Activated CD4-positive, alpha-beta T cell treated with anti-CD3 and anti-CD28 coated beads, Interleukin-2, amount 10 ng/mL, durations not matched to agents 24 days and 14 days (primary cell): ENCODE results near the gene C4orf51. TPM values are rescaled to one million over a fixed set of nuclear protein-coding genes. Genes with fewer than 3 reads are reported as not detected.

ENCODE experiments used
- DNase-seq: peaks from one replicate; pipeline ENCODE4 v3.0.0; 2022
- H3K27ac Mint-ChIP-seq: one replicate; pipeline ENCODE4 v1.8.0; 2022; ENCODE audit warnings: mild to moderate bottlenecking, mixed read lengths
- H3K27me3 Mint-ChIP-seq: one replicate; pipeline ENCODE4 v1.8.0; 2022; ENCODE audit warnings: mixed read lengths
- H3K36me3 Mint-ChIP-seq: one replicate; pipeline ENCODE4 v1.8.0; 2022; ENCODE audit warnings: low read depth, mild to moderate bottlenecking, mixed read lengths
- H3K4me1 Mint-ChIP-seq: one replicate; pipeline ENCODE4 v1.8.0; 2021; ENCODE audit warnings: mixed read lengths
- H3K4me3 Mint-ChIP-seq: one replicate; pipeline ENCODE4 v1.8.0; 2022; ENCODE audit warnings: mild to moderate bottlenecking, moderate library complexity, mixed read lengths
- H3K9me3 Mint-ChIP-seq: one replicate; pipeline ENCODE4 v1.8.0; 2021; ENCODE audit warnings: mixed read lengths
- intact Hi-C: fragments of 100-400 bp; cut with micrococcal nuclease; formaldehyde crosslinking; loops from one replicate; pipeline ENCODE4 v1.15.1; 2023
- total RNA-seq: library from RNA; stranded (reverse); gene quantifications from 2 replicates; pipeline ENCODE4 v1.2.3, GENCODE V29; 2022

The C4orf51 gene
- total RNA-seq, 1 donor from 2014 or later = not detected

DNA sequence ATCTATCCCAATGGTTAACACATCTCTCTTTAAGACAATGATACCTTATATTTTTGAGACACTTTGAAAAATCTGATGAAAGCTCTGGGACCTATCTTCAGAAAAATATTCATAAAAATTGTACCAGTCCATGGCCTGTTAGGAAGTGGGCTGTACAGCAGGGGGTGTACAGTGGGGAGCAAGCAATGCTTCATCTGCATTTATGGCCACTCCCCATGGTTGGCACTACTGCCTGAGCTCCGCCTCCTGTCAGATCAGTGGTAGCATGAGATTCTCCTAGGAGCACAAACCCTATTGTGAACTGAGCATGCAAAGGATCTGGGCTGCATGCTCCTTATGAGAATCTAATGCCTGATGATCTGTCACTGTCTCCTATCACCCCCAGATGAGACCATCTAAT is 42.6 kb downstream of the C4orf51 start:
- Mint-ChIP-seq H3K9me3 (peaks cover 9% of the 10 kb centered on the region), H3K27ac (no peak overlapping the region), H3K36me3 (no peaks in the 10 kb centered on the region), H3K4me3 (no peak overlapping the region), H3K4me1 (peaks cover 16% of the 10 kb centered on the region), H3K27me3 (peaks cover 2% of the 10 kb centered on the region)
- no peak for DNase-seq
- intact Hi-C loops = no loop called here

DNA sequence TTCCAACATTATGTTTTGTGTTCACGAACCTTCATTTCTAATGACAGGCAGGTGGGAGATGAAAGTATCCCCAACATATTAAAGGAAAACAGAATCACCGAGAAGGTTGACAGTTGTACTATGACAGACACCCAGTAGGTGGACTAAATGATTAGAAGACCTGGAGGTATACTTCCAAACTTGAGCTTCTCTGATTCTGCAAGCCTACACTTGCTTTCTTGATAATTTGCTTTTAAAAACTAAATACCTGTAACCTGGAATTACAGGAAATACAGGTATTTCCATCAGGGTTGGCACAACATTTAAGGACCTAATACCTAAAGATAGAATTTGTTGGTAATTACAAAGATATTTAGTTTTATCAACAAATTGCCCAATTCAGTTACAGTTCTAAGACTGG is 43.4 kb downstream of the C4orf51 start:
- H3K4me1 Mint-ChIP-seq = peaks cover 16% of the 10 kb centered on the region

DNA sequence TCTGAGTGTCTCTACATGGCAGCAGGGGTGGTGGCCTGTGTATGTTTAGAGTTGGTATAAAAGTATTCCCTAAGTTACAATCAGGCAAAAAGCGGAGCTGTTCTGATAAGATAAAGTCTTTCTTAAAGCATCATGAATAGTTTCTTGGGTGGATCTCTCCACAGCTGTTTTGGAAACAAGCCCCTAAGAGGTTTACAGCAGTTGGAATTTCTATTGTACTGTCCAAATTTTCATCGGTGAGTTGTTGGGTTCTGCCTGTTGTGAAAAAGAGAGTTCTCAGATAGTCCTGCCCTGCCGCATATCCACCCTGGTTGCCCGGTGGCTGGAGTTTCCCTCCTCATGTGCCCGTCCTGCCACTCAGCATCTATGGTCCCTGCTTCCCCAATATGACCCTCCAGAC is 50.1 kb downstream of the C4orf51 start:
- Mint-ChIP-seq H3K4me1 (peaks cover 16% of the 10 kb centered on the region), H3K27me3 (peaks cover 3% of the 10 kb centered on the region), H3K36me3 (no peaks in the 10 kb centered on the region), H3K27ac (no peak overlapping the region), H3K9me3 (no peaks in the 10 kb centered on the region), H3K4me3 (no peak overlapping the region)
- no peak for DNase-seq
- intact Hi-C loops = loop anchor here (5.0 kb wide), 3 partner anchors 97 to 548 kb away; partner anchors contain the start of genes OTUD4 and ZNF827

More for the DNA sequence above, 43.4 kb downstream of the C4orf51 start:
- H3K9me3 Mint-ChIP-seq = peaks cover 3% of the 10 kb centered on the region
- DNase-seq = no peak
- H3K36me3 Mint-ChIP-seq = no peaks in the 10 kb centered on the region
- no peak overlapping the region for H3K4me3 Mint-ChIP-seq
- intact Hi-C loops = no loop called here
- peaks cover 2% of the 10 kb centered on the region for H3K27me3 Mint-ChIP-seq
- H3K27ac Mint-ChIP-seq = no peak overlapping the region

GRCh38 chr4:145731028-145731427 is 51.1 kb downstream of the C4orf51 start:
- peaks cover 16% of the 10 kb centered on the region for H3K4me1 Mint-ChIP-seq
- no peak overlapping the region for H3K4me3 Mint-ChIP-seq
- H3K27me3 Mint-ChIP-seq = peaks cover 2% of the 10 kb centered on the region
- no peak for DNase-seq
- H3K36me3 Mint-ChIP-seq = no peaks in the 10 kb centered on the region
- no peak overlapping the region for H3K27ac Mint-ChIP-seq
- no peaks in the 10 kb centered on the region for H3K9me3 Mint-ChIP-seq
- intact Hi-C loops = loop anchor here (5.0 kb wide), 3 partner anchors 96 to 549 kb away; partner anchors contain the start of genes OTUD4 and ZNF827

DNA sequence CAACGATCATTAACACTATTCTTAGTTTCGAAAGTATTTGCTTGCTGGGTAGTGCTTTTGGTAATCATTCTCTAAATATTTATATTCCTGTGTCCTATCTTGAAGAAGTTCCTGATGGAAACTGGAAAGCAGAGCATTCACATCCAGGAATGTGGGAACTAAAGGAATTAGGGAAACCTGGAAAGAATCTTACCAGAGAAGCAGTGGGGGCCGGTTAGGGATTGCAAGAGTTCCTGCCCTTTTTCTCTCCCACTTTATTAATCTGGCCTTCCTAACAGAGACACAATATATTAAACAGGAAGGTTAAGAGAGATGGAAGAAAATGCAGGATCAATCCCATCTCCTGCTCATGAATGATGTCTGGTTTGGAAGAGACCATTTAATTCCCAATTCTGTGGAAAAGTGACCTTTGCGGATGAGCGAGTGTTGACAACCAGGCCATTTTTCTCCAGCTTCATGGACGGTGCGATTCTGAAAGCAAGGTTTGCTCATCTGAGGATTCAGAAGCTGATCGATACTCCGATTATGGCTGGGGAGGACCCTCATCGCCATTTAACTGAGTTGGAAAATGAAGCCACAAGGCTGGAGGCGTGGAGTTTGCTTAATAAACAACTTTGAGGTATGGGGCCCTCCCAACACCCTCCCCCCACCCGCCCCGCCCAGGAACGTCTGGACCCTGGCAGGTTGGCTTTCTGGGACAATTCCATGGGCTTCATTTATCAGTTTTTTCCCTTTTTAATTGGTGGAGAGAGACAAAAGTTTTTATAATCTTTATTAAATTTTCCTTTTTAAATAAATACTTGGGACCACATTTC is 52.3 kb downstream of the C4orf51 start:
- Mint-ChIP-seq H3K9me3 (no peaks in the 10 kb centered on the region), H3K27me3 (peaks cover 2% of the 10 kb centered on the region), H3K36me3 (no peaks in the 10 kb centered on the region), H3K27ac (no peak overlapping the region), H3K4me1 (peaks cover 16% of the 10 kb centered on the region), H3K4me3 (peak overlapping the region; percentile 77)
- DNase-seq = no peak
- intact Hi-C loops = loop anchor here (1.0 to 5.0 kb wide), 5 partner anchors 23 to 550 kb away; partner anchors contain the start of genes OTUD4 and ZNF827

GRCh38 chr4:145732895-145733880 is 53.2 kb downstream of the C4orf51 start:
- H3K4me1 Mint-ChIP-seq = peaks cover 18% of the 10 kb centered on the region
- H3K27ac Mint-ChIP-seq = peak overlapping the region; percentile 76
- DNase-seq = peak; percentile 96
- peaks cover 2% of the 10 kb centered on the region for H3K27me3 Mint-ChIP-seq
- H3K4me3 Mint-ChIP-seq = peak overlapping the region; percentile 77
- no peaks in the 10 kb centered on the region for H3K36me3 Mint-ChIP-seq
- H3K9me3 Mint-ChIP-seq = no peaks in the 10 kb centered on the region
- intact Hi-C loops = loop anchor here (1.0 to 5.0 kb wide), 6 partner anchors 22 to 551 kb away; partner anchors contain the start of genes MMAA, OTUD4 and ZNF827

- intact Hi-C loops = loop anchor here (5.0 kb wide), 3 partner anchors 93 to 552 kb away; partner anchors contain the start of genes OTUD4 and ZNF827
- no peaks in the 10 kb centered on the region for H3K9me3 Mint-ChIP-seq
- peak overlapping the region; percentile 77 for H3K4me3 Mint-ChIP-seq
- no peak overlapping the region for H3K27ac Mint-ChIP-seq
- H3K27me3 Mint-ChIP-seq = peaks cover 2% of the 10 kb centered on the region
- H3K36me3 Mint-ChIP-seq = no peaks in the 10 kb centered on the region
- H3K4me1 Mint-ChIP-seq = peaks cover 18% of the 10 kb centered on the region
- DNase-seq = no peak
These were observed 54.1 kb downstream of the C4orf51 start for GRCh38 chr4:145734031-145734430.

DNA sequence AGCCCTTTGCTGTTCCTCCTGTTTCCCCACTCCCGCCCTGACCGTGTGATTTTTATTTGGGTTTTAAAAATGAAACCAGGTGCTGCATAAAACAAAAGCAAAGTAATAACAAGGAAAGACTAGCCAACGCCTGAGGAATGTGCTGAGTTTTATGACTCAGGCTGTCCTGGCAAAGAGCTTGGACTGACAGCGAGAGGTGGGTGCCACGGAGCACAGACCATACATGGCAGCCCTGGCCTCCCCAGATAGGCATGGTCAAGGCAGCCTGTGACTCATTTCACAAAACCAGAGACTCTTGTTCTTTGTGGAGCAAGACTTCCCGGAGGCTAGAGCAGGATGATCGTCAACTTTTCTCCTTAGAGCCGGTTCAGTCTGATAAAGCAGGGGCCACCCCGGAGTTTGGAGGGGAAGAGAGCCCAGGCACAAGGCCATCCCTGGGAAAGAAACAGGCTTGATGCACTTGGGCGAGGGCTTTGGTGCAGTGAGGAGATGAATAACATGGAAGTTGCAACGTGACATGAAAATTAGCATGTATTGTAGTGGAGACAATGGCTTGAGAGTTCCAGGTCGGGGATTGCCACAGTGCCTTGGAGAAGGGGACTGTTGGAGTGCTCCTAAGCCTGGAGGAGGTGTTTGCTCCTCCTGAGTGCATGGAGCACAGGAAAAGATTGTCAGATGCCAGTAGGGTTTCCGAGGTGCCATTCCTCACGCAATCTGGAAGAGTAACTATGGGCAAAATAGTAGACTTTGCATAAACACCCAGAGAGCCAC is 54.8 kb downstream of the C4orf51 start:
- Mint-ChIP-seq H3K9me3 (no peaks in the 10 kb centered on the region), H3K4me3 (peak overlapping the region; percentile 6), H3K36me3 (no peaks in the 10 kb centered on the region), H3K4me1 (peaks cover 18% of the 10 kb centered on the region), H3K27me3 (peaks cover 3% of the 10 kb centered on the region), H3K27ac (no peak overlapping the region)
- DNase-seq = no peak
- intact Hi-C loops = loop anchor here (5.0 kb wide), 3 partner anchors 93 to 552 kb away; partner anchors contain the start of genes OTUD4 and ZNF827

DNA sequence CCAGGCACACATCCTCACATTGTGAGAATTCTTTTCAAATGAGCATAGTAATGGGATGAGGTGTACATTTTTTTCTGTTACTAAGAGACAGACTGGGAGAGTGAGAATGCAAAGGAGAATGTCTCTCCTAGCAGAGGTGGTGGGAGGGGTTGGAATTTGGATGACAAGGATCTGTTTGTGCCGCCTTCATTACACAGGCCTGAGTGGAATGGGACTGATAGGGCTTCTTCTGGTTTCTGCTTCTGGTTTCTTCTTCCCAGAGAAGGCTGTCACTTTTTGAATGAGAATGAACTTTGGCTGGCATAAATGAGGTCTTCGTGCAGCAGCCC is 55.4 kb downstream of the C4orf51 start:
- intact Hi-C loops = no loop called here
- H3K27ac Mint-ChIP-seq = no peak overlapping the region
- H3K27me3 Mint-ChIP-seq = peaks cover 4% of the 10 kb centered on the region
- no peaks in the 10 kb centered on the region for H3K36me3 Mint-ChIP-seq
- no peaks in the 10 kb centered on the region for H3K9me3 Mint-ChIP-seq
- H3K4me3 Mint-ChIP-seq = no peak overlapping the region
- H3K4me1 Mint-ChIP-seq = peaks cover 18% of the 10 kb centered on the region
- DNase-seq = no peak

GRCh38 chr4:145735827-145736226 is 55.9 kb downstream of the C4orf51 start:
- Mint-ChIP-seq H3K27ac (no peak overlapping the region), H3K36me3 (no peaks in the 10 kb centered on the region), H3K27me3 (peaks cover 7% of the 10 kb centered on the region), H3K4me1 (peaks cover 18% of the 10 kb centered on the region), H3K9me3 (no peaks in the 10 kb centered on the region), H3K4me3 (no peak overlapping the region)
- DNase-seq = no peak
- intact Hi-C loops = no loop called here

GRCh38 chr4:145736241-145736831 is 56.4 kb downstream of the C4orf51 start:
- peaks cover 9% of the 10 kb centered on the region for H3K27me3 Mint-ChIP-seq
- H3K4me3 Mint-ChIP-seq = no peak overlapping the region
- no peaks in the 10 kb centered on the region for H3K9me3 Mint-ChIP-seq
- H3K4me1 Mint-ChIP-seq = peaks cover 18% of the 10 kb centered on the region
- intact Hi-C loops = no loop called here
- DNase-seq = no peak
- no peaks in the 10 kb centered on the region for H3K36me3 Mint-ChIP-seq
- no peak overlapping the region for H3K27ac Mint-ChIP-seq

GRCh38 chr4:145739845-145740244 is 59.9 kb downstream of the C4orf51 start:
- intact Hi-C loops = no loop called here
- Mint-ChIP-seq H3K4me1 (peaks cover 2% of the 10 kb centered on the region), H3K27me3 (peaks cover 17% of the 10 kb centered on the region), H3K4me3 (no peak overlapping the region), H3K27ac (no peak overlapping the region), H3K36me3 (no peaks in the 10 kb centered on the region), H3K9me3 (peaks cover 4% of the 10 kb centered on the region)
- no peak for DNase-seq

GRCh38 chr4:145740806-145741205 is 60.9 kb downstream of the C4orf51 start:
- peaks cover 11% of the 10 kb centered on the region for H3K9me3 Mint-ChIP-seq
- no peak for DNase-seq
- peaks cover 21% of the 10 kb centered on the region for H3K27me3 Mint-ChIP-seq
- H3K36me3 Mint-ChIP-seq = no peaks in the 10 kb centered on the region
- H3K4me1 Mint-ChIP-seq = peaks cover 2% of the 10 kb centered on the region
- intact Hi-C loops = no loop called here
- no peak overlapping the region for H3K27ac Mint-ChIP-seq
- no peak overlapping the region for H3K4me3 Mint-ChIP-seq
